Testis (tissue), 3 donors: ENCODE data around the gene PRM1. TPM values are rescaled to one million over a fixed set of nuclear protein-coding genes. Genes with fewer than 3 reads are reported as not detected.

Experiments
- DNase-seq: peaks from one replicate; pipeline ENCODE4 v3.0.0-alpha.2; 2019
- H3K27ac ChIP-seq, 2 donors: fragments of 200-600 bp; sonication (generic); one replicate each; pipeline ENCODE4 v1.5.1; 2019
- H3K27me3 ChIP-seq: fragments of 200-600 bp; sonication (generic); one replicate; pipeline ENCODE4 v1.5.1; 2019
- H3K36me3 ChIP-seq: fragments of 200-600 bp; sonication (generic); one replicate; pipeline ENCODE4 v1.5.1; 2017; ENCODE audit warnings: low read depth; ENCODE audit errors: missing control alignments
- H3K4me1 ChIP-seq: fragments of 200-600 bp; sonication (generic); one replicate; pipeline ENCODE4 v1.5.1; 2019
- H3K4me3 ChIP-seq, 2 donors: fragments of 200-600 bp; sonication (generic); one replicate each; pipeline ENCODE4 v1.5.1; 2017 to 2019
- H3K9me3 ChIP-seq: fragments of 200-600 bp; sonication (generic); one replicate; pipeline ENCODE4 v1.5.1; 2017
- CTCF ChIP-seq, 3 experiments: fragments of 450-650 bp in 2 of 3; fragments of 200-600 bp in 1 of 3; sonication (generic) in 1 of 3; IDR thresholded peaks; one replicate each; pipeline ENCODE4 v1.5.1; 2016 to 2019; ENCODE audit warnings: antibody characterized with exemption in 3 of 3, mild to moderate bottlenecking in 2 of 3, moderate library complexity in 1 of 3
- POLR2A ChIP-seq: fragments of 450-650 bp; IDR thresholded peaks from one replicate; pipeline ENCODE4 v1.6.1; 2017; ENCODE audit warnings: antibody characterized with exemption, mild to moderate bottlenecking, moderate library complexity
- WGBS, 2 donors: methylation state at CpG; one replicate each; pipeline ENCODE4 v1.1.5; 2018; 5-methylcytosine and 5-hydroxymethylcytosine counted together
- intact Hi-C: fragments of 100-400 bp; cut with DNase I; formaldehyde crosslinking; loops from one replicate; pipeline ENCODE4 v1.15.1; 2023; ENCODE audit warnings: low total_unique reads
- polyA plus RNA-seq: library from polyadenylated mRNA; stranded (reverse); fragments of 350-450 nt; fragmentation: Illumina TruSeq; extraction: RNeasy Lipid Tissue Mini Kit (QIAGEN cat#74804); gene quantifications from one replicate; pipeline ENCODE4 v1.2.3, GENCODE V29; 2014; ENCODE audit warnings: low read depth, low replicate concordance; ENCODE audit not compliant: insufficient read depth
- total RNA-seq, 2 donors: library from RNA; depleted of rRNA; stranded (reverse); fragments of >200 nt; gene quantifications; one replicate each; pipeline ENCODE4 v1.2.3, GENCODE V29; 2016

PRM1 gene
- total and polyA plus RNA-seq, 3 donors from 2014 or later: 7,819 to 32,936 (median 15,171) TPM

- Histone ChIP-seq H3K36me3 (no peaks in the 10 kb centered on the region), H3K4me1 (no peaks in the 10 kb centered on the region), H3K27me3 (no peaks in the 10 kb centered on the region), H3K9me3 (no peaks in the 10 kb centered on the region), H3K27ac (no peak overlapping the region), H3K4me3 (no peak overlapping the region)
- WGBS, 2 donors: 81 to 89% methylated on average over 7 of the region's 7 CpGs
- intact Hi-C loops: no loop called here
- no peak for DNase-seq
- TF ChIP-seq POLR2A (no peak), CTCF (IDR thresholded peaks at IDR 0.05) (no peak)
Observed at GRCh38 chr16:11278681-11279628, 2.2 kb downstream of the PRM1 start.

- no peaks in the 10 kb centered on the region for H3K9me3 ChIP-seq
- intact Hi-C loops: no loop called here
- TF ChIP-seq CTCF (IDR thresholded peaks at IDR 0.05) (no peak), POLR2A (no peak)
- no peak overlapping the region for H3K27ac ChIP-seq
- WGBS, 2 donors: 82 to 89% methylated on average over 12 of the region's 12 CpGs
- H3K4me3 ChIP-seq: no peak overlapping the region
- H3K27me3 ChIP-seq: no peaks in the 10 kb centered on the region
- no peak for DNase-seq
- no peaks in the 10 kb centered on the region for H3K36me3 ChIP-seq
- no peaks in the 10 kb centered on the region for H3K4me1 ChIP-seq
Observed at GRCh38 chr16:11277607-11278337, 3.4 kb downstream of the PRM1 start.

GRCh38 chr16:11276896-11277593, 4.1 kb downstream of the PRM1 start:
- TF ChIP-seq POLR2A (no peak), CTCF (IDR thresholded peaks at IDR 0.05) (no peak)
- no peak for DNase-seq
- WGBS, 2 donors: 91% methylated on average over 11 of the region's 11 CpGs
- Histone ChIP-seq H3K27ac (no peak overlapping the region), H3K27me3 (no peaks in the 10 kb centered on the region), H3K4me3 (no peak overlapping the region), H3K4me1 (no peaks in the 10 kb centered on the region), H3K9me3 (no peaks in the 10 kb centered on the region), H3K36me3 (no peaks in the 10 kb centered on the region)
- intact Hi-C loops: no loop called here

GRCh38 chr16:11276143-11276895, 4.8 kb downstream of the PRM1 start, which contains the start of gene PRM2:
PRM2 (minus strand) TSS chr16:11276480; CDS start chr16:11276370, 110 bp downstream.
- Histone ChIP-seq H3K4me1 (no peaks in the 10 kb centered on the region), H3K27me3 (no peaks in the 10 kb centered on the region), H3K36me3 (no peaks in the 10 kb centered on the region), H3K4me3 (no peak within 1 kb of the TSS), H3K27ac (no peak within 1 kb of the TSS), H3K9me3 (no peaks in the 10 kb centered on the region)
- TF ChIP-seq POLR2A (no peak), CTCF (IDR thresholded peaks at IDR 0.05) (no peak)
- intact Hi-C loops: no loop called here
- DNase-seq: no peak
- WGBS, 2 donors: 95 to 96% methylated on average over 24 to 26 of the region's 26 CpGs
